ENCODE results near the gene ARHGAP6.
"Not testable (repeated sequence)": the region's sequence is repeated elsewhere in the genome, so short reads cannot be mapped to it uniquely, and the experiment has no call there.

The ARHGAP6 gene

GRCh38 chrX:11148401-11148800 lies 517.3 kb downstream of the ARHGAP6 start:
- no peak for DNase-seq (ENCODE audit: low read depth)

GRCh38 chrX:11146411-11146810 lies 519.3 kb downstream of the ARHGAP6 start:
- DNase-seq (ENCODE audit: low read depth), result no peak

- DNase-seq (ENCODE audit: low read depth), result peak; percentile 12
These were observed 521.6 kb downstream of the ARHGAP6 start for GRCh38 chrX:11143931-11144678.

- DNase-seq (ENCODE audit: low read depth), result no peak
These were observed 527.0 kb downstream of the ARHGAP6 start for GRCh38 chrX:11138498-11139390.

- DNase-seq (ENCODE audit: low read depth), result no peak
These were observed 528.1 kb downstream of the ARHGAP6 start for GRCh38 chrX:11137543-11138139.

- DNase-seq (ENCODE audit: low read depth), result no peak
These were observed 530.0 kb downstream of the ARHGAP6 start for GRCh38 chrX:11135564-11136185.

GRCh38 chrX:11131146-11131545 lies 534.6 kb downstream of the ARHGAP6 start:
- DNase-seq (ENCODE audit: low read depth), result no peak

- no peak for DNase-seq (ENCODE audit: low read depth)
These were observed 535.6 kb downstream of the ARHGAP6 start for GRCh38 chrX:11130136-11130535.

GRCh38 chrX:11129534-11130105 lies 536.1 kb downstream of the ARHGAP6 start:
- no peak for DNase-seq (ENCODE audit: low read depth)

GRCh38 chrX:11125060-11125459 lies 540.7 kb downstream of the ARHGAP6 start:
- DNase-seq (ENCODE audit: low read depth), result no peak

GRCh38 chrX:11124112-11124511 lies 541.6 kb downstream of the ARHGAP6 start:
- DNase-seq (ENCODE audit: low read depth), result no peak

- not testable (repeated sequence) for DNase-seq (ENCODE audit: low read depth)
These were observed 542.6 kb downstream of the ARHGAP6 start for GRCh38 chrX:11123087-11123486.

GRCh38 chrX:11119313-11119943 lies 546.3 kb downstream of the ARHGAP6 start:
- no peak for DNase-seq (ENCODE audit: low read depth)

- no peak for DNase-seq (ENCODE audit: low read depth)
These were observed 548.0 kb downstream of the ARHGAP6 start for GRCh38 chrX:11117745-11118144.

GRCh38 chrX:11113731-11114130 lies 552.0 kb downstream of the ARHGAP6 start:
- DNase-seq (ENCODE audit: low read depth), result no peak

- no peak for DNase-seq (ENCODE audit: low read depth)
These were observed 553.8 kb downstream of the ARHGAP6 start for GRCh38 chrX:11111947-11112346.

- DNase-seq (ENCODE audit: low read depth), result peak; percentile 80
These were observed 554.5 kb downstream of the ARHGAP6 start, which contains the start of gene HCCS for GRCh38 chrX:11111037-11111851. HCCS (plus strand) TSS chrX:11111332; CDS start chrX:11112061, 729 bp downstream.

- no peak for DNase-seq (ENCODE audit: low read depth)
These were observed 555.8 kb downstream of the ARHGAP6 start for GRCh38 chrX:11109968-11110367.

- DNase-seq (ENCODE audit: low read depth), result no peak
These were observed 557.3 kb downstream of the ARHGAP6 start for GRCh38 chrX:11108253-11108941.

- DNase-seq (ENCODE audit: low read depth), result no peak
These were observed 560.6 kb downstream of the ARHGAP6 start for GRCh38 chrX:11105080-11105479.
